ENCODE data around the gene AFG3L2. TPM values are rescaled to one million over a fixed set of nuclear protein-coding genes. Genes with fewer than 3 reads are reported as not detected.

Gene AFG3L2
- total RNA-seq, 4 donors from 2014 or later = 18.5 to 53.1 (median 33.7) TPM

DNA sequence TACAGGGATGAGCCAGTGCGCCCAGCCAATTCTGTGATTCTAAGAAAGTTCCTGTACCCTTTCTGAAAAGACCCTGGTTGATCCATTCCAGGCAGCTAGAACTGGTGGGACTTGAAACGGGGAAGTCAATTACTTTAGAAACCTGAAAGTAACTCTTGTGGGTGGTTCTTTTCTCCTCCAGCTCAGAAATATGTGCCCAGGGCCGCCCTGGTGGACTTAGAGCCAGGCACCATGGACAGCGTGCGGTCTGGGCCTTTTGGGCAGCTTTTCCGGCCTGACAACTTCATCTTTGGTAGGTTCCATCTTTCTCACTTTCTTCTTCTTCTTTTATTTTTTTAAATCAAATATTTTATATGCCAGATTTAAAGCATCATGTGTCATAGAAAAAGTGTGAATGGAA is 66.3 kb downstream of the AFG3L2 start:
- H3K36me3 ChIP-seq = no peaks in the 10 kb centered on the region

DNA sequence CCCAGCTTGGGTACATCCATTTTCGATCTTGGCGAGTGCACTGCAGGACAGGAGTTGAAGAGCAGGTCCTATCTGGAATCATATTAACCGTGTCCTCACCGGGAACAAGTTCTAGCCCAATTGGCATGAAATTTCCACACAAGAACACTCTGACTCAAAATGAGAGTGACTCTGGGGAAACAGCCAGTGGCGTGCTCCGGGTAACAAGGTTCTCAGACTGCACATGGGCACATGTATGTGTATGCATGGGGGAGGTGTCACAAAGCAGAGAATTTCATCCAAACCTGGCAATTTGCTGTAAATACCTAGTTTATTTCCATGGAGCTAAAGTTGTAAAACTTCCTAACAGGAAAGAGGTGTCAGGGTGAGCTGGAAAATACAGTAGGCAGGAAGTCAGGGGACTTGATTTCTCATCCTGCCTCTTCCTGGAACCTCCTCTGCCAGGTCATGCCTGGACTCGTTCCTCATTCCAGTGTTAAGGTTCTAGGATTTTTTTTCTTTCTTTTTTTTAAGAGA is 67.3 kb downstream of the AFG3L2 start:
- Histone ChIP-seq H3K27me3 (no peaks in the 10 kb centered on the region), H3K4me1 (peaks cover 0 to 14% of the 10 kb centered on the region in 2 donors), H3K36me3 (no peaks in the 10 kb centered on the region), H3K27ac (peak overlapping the region; percentile 97 to 99), H3K4me3 (peak overlapping the region; percentile 67 to 73), H3K9me3 (peaks cover 0 to 14% of the 10 kb centered on the region in 2 donors)
- TF ChIP-seq, protein P1, sequence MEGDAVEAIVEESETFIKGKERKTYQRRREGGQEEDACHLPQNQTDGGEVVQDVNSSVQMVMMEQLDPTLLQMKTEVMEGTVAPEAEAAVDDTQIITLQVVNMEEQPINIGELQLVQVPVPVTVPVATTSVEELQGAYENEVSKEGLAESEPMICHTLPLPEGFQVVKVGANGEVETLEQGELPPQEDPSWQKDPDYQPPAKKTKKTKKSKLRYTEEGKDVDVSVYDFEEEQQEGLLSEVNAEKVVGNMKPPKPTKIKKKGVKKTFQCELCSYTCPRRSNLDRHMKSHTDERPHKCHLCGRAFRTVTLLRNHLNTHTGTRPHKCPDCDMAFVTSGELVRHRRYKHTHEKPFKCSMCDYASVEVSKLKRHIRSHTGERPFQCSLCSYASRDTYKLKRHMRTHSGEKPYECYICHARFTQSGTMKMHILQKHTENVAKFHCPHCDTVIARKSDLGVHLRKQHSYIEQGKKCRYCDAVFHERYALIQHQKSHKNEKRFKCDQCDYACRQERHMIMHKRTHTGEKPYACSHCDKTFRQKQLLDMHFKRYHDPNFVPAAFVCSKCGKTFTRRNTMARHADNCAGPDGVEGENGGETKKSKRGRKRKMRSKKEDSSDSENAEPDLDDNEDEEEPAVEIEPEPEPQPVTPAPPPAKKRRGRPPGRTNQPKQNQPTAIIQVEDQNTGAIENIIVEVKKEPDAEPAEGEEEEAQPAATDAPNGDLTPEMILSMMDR (IDR thresholded peaks at IDR 0.05) = no peak
- no peak for TF ChIP-seq POLR2A (IDR thresholded peaks at IDR 0.05)
- no peak for DNase-seq
- intact Hi-C loops (cut with DNase I; ENCODE audit: low total_unique reads) = loop anchor here (5.0 kb wide), 1 partner anchor 37 kb away; no protein-coding TSS in a partner anchor

More for the DNA sequence above, 66.3 kb downstream of the AFG3L2 start:
- H3K27ac ChIP-seq = peak overlapping the region in 1 of 2 donors; percentile 20
- intact Hi-C loops (cut with DNase I; ENCODE audit: low total_unique reads) = no loop called here
- peaks cover 0 to 15% of the 10 kb centered on the region in 2 donors for H3K4me1 ChIP-seq
- H3K9me3 ChIP-seq = peaks cover 0 to 14% of the 10 kb centered on the region in 2 donors
- no peak overlapping the region for H3K4me3 ChIP-seq
- TF ChIP-seq, protein P1 (IDR thresholded peaks at IDR 0.05) = no peak
- no peak for TF ChIP-seq POLR2A (IDR thresholded peaks at IDR 0.05)
- no peaks in the 10 kb centered on the region for H3K27me3 ChIP-seq
- no peak for DNase-seq

DNA sequence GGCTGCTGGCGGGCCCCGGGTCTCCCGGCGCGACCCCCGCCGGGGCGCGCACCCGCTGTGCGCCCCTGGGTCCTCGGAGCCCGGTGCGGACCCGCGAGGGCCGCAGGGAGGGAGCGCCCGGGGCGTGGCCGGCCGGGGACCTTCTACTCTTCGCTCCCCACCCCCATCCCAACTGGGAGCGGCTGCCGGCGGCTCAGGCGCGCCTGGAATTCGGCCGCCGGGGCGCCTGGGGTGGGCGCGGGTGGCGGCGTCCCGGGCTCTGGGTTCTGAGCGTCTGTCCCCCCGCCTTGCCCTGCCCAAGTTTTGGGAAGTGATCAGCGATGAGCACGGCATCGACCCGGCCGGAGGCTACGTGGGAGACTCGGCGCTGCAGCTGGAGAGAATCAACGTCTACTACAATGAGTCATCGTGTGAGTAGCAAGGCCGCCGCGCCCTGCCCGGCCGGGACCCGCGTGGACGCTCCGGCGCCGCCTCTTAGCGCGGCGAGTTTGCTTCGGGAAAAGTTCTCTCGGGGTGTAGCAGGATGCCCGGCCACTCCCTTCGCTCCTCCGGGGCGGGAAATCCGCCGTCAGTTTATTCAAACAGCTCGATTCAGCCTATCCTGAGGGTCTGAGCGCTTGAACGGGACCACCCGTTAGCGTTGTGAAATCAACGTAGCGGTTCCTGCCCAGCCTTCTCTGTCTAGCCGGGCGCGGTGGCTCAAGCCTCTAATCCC is 68.5 kb downstream of the AFG3L2 start:
- peak; percentile 88 to 90 for DNase-seq
- intact Hi-C loops (cut with DNase I; ENCODE audit: low total_unique reads) = loop anchor here (5.0 kb wide), 1 partner anchor 36 kb away; no protein-coding TSS in a partner anchor
- peak overlapping the region; percentile 97 to 99 for H3K27ac ChIP-seq
- TF ChIP-seq, protein P1 (IDR thresholded peaks at IDR 0.05) = no peak
- peak; percentile 46 to 66 for TF ChIP-seq POLR2A (IDR thresholded peaks at IDR 0.05)
- peak overlapping the region; percentile 67 to 73 for H3K4me3 ChIP-seq
- H3K27me3 ChIP-seq = no peaks in the 10 kb centered on the region
- peaks cover 0 to 14% of the 10 kb centered on the region in 2 donors for H3K4me1 ChIP-seq
- H3K36me3 ChIP-seq = no peaks in the 10 kb centered on the region
- H3K9me3 ChIP-seq = peaks cover 0 to 14% of the 10 kb centered on the region in 2 donors

DNA sequence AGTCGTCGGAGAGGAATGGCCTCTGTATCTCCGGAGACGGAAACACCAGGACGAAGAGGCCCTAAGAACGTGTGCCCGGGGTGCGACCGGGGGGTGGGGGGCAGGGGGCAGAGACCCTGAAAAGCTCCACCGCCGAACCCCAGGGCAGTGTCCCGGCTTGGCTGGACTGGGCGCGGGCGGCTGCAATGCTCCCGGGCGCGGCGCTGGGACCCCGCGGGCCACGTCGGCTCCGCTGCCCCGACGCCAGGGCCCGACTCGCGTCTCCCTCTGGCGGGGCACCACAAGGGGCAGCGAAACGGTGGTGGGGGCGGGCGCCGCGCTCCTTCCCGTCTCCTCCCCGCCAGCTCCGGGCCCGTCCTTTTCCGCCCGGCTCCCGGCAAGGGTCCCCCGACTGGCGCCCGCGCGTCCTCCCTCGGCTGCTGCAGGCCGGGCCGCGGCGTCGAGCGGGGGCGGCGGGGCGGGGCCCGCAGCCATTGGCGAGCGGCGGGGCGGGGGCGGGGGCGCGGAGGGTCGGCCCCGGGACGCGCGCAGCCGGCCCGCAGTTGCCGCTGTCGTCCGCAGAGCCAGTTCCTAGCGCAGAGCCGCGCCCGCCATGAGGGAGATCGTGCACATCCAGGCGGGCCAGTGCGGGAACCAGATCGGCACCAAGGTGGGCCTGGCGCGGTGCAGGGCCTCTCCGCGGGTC is 69.2 kb downstream of the AFG3L2 start, which contains the start of gene TUBB6:
Gene TUBB6, plus strand, starts transcription at position 541 of the 685 bp plus-strand sequence. Its CDS starts 52 bp downstream, at position 593.
- peak within 1 kb of the TSS; percentile 67 to 73 for H3K4me3 ChIP-seq
- H3K27ac ChIP-seq = peak within 1 kb of the TSS; percentile 97 to 99
- peaks cover 0 to 14% of the 10 kb centered on the region in 2 donors for H3K4me1 ChIP-seq
- TF ChIP-seq, protein P1 (IDR thresholded peaks at IDR 0.05) = peak in 2 of 4 experiments; percentile 0 to 15
- peak; percentile 72 to 80 for TF ChIP-seq POLR2A (IDR thresholded peaks at IDR 0.05)
- peak; percentile 78 to 83 for DNase-seq
- H3K9me3 ChIP-seq = peaks cover 0 to 14% of the 10 kb centered on the region in 2 donors
- H3K27me3 ChIP-seq = no peaks in the 10 kb centered on the region
- intact Hi-C loops (cut with DNase I; ENCODE audit: low total_unique reads) = loop anchor here (5.0 kb wide), 1 partner anchor 36 kb away; no protein-coding TSS in a partner anchor
- H3K36me3 ChIP-seq = no peaks in the 10 kb centered on the region
